Measurements from ENCODE around the gene ZBTB16. TPM values are rescaled to one million over a fixed set of nuclear protein-coding genes. Genes with fewer than 3 reads are reported as not detected.

ZBTB16 gene
- total RNA-seq, 1 experiment from 2014 or later: 0.21 TPM

- Histone ChIP-seq H3K27ac (ENCODE audit: low read length) (no peak overlapping the region), H3K4me1 (ENCODE audit: control insufficient read depth, insufficient read depth, low read length) (no peaks in the 10 kb centered on the region), H3K4me3 (ENCODE audit: low read depth in 2 of 2, low read length in 2 of 2) (no peak overlapping the region), H3K36me3 (ENCODE audit: control insufficient read depth, insufficient read depth, low read length) (no peaks in the 10 kb centered on the region), H3K27me3 (ENCODE audit: control insufficient read depth, insufficient read depth, low read length) (peaks cover 24% of the 10 kb centered on the region), H3K9me3 (ENCODE audit: control insufficient read depth, insufficient read depth, low read depth, low read length) (no peaks in the 10 kb centered on the region)
- CTCF ChIA-PET: interaction anchor here (0.7 kb wide), 1 partner anchor 270 kb away, joined by 3 read pairs; no protein-coding TSS in a partner anchor
- DNase-seq (ENCODE audit: low read depth, low spot score): no peak
- intact Hi-C loops (cut with micrococcal nuclease; ENCODE audit: unreplicated experiment) (no loop called here), in situ Hi-C loops (cut with HindIII; ENCODE audit: low pct_unique_long_range_greater_than_20kb, low sequenced_read_pairs) (no loop called here)
- POLR2A ChIA-PET: no interaction called here
- ATAC-seq: no peak
- TF ChIP-seq REST (IDR thresholded peaks at IDR 0.05; ENCODE audit: insufficient read depth in 1 of 2, low read depth in 2 of 2, low read length in 1 of 2) (no peak), POLR2AphosphoS5 (IDR thresholded peaks at IDR 0.05; ENCODE audit: low read depth, low read length) (no peak), CTCF (IDR thresholded peaks at IDR 0.05) (no peak), TCF7L2 (IDR thresholded peaks at IDR 0.05; ENCODE audit: low read depth, low read length) (no peak), SIN3A (IDR thresholded peaks at IDR 0.05; ENCODE audit: borderline replicate concordance, insufficient read depth, low read depth, low read length) (no peak)
- no TSS peak for BruUV-seq (replicated peaks)
Observed at GRCh38 chr11:114265122-114265878, 205.8 kb downstream of the ZBTB16 start.

GRCh38 chr11:114269498-114269897 is 210.0 kb downstream of the ZBTB16 start:
- Histone ChIP-seq H3K4me3 (ENCODE audit: low read depth in 2 of 2, low read length in 2 of 2) (no peak overlapping the region), H3K36me3 (ENCODE audit: control insufficient read depth, insufficient read depth, low read length) (no peaks in the 10 kb centered on the region), H3K4me1 (ENCODE audit: control insufficient read depth, insufficient read depth, low read length) (no peaks in the 10 kb centered on the region), H3K27me3 (ENCODE audit: control insufficient read depth, insufficient read depth, low read length) (peaks cover 25% of the 10 kb centered on the region), H3K9me3 (ENCODE audit: control insufficient read depth, insufficient read depth, low read depth, low read length) (no peaks in the 10 kb centered on the region), H3K27ac (ENCODE audit: low read length) (no peak overlapping the region)
- in situ Hi-C loops (cut with HindIII; ENCODE audit: low pct_unique_long_range_greater_than_20kb, low sequenced_read_pairs) (no loop called here), intact Hi-C loops (cut with micrococcal nuclease; ENCODE audit: unreplicated experiment) (no loop called here)
- TF ChIP-seq TCF7L2 (IDR thresholded peaks at IDR 0.05; ENCODE audit: low read depth, low read length): no peak
- no peak for TF ChIP-seq SIN3A (IDR thresholded peaks at IDR 0.05; ENCODE audit: borderline replicate concordance, insufficient read depth, low read depth, low read length)
- TF ChIP-seq CTCF (IDR thresholded peaks at IDR 0.05): no peak
- POLR2A ChIA-PET: no interaction called here
- no peak for DNase-seq (ENCODE audit: low read depth, low spot score)
- ATAC-seq: no peak
- BruUV-seq (replicated peaks): no TSS peak
- CTCF ChIA-PET: interaction anchor here (0.6 kb wide), 1 partner anchor 373 kb away, joined by 7 read pairs; no protein-coding TSS in a partner anchor

All from Panc1 (cell line).